SW 1271 (cell line): ENCODE data around the gene FAM117A.
"Not testable (repeated sequence)": the region's sequence is repeated elsewhere in the genome, so short reads cannot be mapped to it uniquely, and the experiment has no call there.

Experiments used
- DNase-seq, 2 experiments: peaks; one replicate each; lab custom pipeline; 2025; lab: John Stamatoyannopoulos, UW

The FAM117A gene

DNA sequence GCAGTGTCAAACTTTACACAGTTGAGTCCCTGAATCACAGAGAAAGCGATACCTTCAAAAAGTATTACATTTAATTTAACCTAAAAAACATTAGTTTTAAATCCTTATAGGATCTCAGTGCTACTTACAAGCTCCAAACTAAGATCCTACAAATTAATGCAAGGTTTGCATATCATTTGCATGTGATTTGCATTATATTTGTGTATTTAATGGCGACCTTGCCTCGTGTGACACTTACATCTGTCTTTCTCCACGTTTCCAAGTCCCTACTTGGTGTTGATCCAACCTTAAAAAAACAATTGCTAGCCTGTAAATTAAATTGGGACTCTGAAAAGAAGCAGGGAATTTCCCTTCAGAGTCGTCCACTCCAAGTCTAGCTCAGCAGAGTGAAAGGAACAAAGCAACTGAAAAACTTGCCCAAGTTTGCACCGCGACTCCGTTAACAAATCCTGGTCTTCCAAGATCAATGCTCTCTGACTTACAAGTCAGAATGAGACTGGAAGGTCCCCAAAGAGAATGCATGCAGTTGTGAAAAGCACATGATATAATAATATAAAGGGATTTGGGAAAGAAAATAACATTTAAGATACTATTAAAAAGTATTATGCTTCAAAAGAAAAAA lies 739 bp upstream of the FAM117A start:
- no peak for DNase-seq

DNA sequence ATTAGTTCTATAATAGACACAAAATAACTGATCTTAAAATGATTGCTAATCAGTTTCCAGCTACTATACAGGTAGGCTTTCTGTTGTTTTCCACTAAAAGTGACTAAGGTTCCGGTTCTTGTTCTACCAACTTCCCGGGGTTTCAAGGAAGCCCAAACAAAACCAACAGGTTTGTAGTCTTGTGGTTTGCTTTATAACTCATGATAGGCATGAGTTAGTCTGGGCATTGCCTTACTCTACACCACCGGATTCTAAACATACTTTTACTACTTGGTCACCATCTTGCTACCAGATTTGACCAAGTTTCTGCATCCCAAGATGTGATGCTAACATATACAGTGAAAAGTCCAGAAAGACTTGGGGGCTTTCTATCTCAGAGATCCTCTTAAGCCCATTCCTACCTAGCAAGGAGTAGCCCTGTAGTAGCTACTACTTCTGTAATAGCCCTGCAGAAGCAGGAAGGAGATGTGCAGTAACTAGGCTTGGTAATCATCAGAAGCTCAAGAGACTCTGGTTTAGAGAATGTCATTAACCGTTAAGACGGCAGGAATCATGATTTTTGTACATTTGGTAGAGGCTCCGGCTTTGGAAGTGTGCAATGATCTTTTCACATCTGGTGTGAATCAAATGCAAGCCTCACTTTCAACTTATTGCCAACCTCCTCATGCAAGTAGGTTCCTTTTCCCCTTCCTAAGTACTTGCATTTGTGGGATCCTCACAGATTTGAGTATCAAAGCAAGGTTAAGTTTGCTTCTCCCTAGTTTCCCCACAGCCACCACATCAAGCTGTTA lies 1.6 kb downstream of the FAM117A start:
- DNase-seq: no peak

DNA sequence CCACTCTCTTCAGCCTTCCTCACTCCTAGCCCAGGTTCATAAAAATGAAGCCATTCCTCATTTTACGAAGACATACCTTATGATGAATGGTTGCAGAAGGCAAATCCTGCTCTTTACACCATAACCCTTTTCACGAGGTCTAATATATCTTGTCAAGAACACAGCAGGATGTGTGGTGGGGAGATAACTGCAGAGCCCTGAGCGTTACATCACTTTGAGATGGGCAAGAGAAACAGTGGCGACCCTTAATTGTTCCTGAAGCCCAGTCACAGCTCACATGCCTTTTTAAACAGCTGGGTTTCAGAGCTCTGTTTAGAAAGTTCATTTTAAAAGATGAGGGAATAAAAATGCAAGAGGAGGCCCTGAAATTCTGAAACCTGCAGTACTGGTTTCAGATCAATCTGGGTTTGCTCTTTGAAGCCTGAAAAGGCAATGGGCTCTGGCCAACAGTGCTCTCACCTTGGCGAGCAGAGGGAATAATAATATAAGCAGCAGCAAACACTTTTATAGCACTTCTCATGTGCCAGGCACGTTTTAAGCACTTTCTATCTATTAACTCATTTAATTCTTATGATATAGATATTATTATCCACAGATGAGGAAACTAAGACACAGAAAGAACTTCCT lies 2.9 kb downstream of the FAM117A start:
- no peak for DNase-seq

DNA sequence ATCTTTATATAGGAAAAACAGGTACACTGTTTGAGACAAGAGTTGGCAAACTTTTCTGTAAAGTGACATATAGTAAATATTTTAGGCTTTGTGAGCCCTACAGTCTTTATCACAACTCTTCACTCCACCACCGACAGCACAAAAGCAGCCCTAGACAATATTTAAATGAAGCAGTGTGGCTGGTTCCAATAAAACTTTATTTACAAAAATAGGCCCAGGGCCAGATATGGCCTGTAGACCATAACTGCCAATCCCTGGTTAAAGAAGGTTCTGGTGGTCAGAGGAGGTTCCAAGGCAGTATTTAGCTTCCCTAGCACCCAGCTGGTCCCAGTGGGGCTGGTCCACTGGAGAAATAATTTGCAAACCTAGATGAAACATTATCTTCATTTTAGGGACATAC lies 3.6 kb downstream of the FAM117A start:
- DNase-seq: no peak

DNA sequence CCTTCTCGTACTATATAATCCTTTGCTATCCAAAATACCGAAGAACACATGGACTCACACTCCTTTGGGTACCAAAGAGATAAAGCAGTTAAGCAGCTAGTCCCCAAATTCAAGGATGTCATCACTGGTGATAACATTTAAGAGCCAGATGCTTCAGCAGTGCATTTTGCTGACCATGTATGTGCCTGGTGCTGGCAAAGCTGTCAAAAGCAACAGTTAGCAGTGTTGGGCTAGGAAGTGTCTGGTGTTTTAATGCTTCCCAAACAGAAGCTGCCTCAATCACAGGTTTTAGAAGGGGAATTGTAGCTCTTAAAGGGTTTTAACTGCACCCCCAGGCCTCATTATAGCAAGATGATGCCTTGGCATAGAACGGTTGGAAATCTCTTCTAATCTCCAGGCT lies 4.7 kb downstream of the FAM117A start:
- DNase-seq: no peak

DNA sequence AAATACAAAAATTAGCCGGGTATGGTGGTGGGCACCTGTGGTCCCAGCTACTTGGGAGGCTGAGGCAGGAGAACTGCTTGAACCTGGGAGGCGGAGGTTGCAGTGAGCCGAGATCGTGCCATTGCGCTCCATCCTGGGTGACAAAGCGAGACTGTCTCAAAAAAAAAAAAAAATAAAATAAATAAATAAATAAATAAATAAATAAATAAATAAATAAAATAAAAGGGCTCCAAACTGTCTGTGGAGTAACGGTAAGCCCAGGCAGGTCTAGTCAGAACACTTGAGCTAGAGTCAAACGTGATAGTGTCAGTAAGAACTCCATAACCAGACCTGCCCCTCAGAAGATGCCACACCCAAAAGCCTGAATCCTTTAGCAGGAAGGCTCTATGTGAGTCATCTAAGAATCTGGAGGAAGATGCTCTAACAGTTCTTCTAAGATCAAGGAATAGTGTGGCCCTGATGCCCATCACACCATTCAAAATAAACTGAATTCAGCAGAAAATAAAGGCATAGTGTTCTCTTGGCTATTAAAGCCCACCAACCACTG lies 5.4 kb downstream of the FAM117A start:
- not testable (repeated sequence) for DNase-seq

DNA sequence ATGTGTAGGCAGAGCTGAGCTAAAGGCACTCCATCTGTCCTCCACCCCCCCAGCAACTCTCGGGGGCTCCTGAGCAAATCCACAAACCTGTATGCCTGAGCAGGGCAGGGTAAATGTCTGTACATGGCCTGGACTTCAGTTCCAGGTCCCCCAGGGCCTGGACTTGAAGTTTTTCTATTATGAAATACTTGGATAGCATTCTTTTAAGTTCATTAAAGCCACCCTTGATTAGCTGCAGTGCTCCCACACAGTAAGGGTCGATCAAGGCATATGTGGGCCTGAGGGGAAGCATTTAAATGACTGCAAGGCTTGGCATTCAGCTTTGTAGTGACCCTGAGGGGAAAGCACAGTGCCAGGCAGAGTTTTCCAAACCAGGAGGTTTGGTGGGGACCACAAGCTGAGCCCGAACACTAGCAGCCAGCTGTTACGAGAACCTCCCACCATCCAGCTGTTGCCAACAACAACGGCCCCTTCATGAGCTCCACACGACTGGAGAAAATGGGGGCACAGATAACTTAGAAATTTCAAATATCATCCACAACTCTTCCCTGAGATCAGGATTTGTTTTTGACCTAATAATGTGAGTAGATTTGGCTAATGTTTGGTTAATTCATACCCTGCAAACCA lies 6.7 kb downstream of the FAM117A start:
- DNase-seq: no peak

DNA sequence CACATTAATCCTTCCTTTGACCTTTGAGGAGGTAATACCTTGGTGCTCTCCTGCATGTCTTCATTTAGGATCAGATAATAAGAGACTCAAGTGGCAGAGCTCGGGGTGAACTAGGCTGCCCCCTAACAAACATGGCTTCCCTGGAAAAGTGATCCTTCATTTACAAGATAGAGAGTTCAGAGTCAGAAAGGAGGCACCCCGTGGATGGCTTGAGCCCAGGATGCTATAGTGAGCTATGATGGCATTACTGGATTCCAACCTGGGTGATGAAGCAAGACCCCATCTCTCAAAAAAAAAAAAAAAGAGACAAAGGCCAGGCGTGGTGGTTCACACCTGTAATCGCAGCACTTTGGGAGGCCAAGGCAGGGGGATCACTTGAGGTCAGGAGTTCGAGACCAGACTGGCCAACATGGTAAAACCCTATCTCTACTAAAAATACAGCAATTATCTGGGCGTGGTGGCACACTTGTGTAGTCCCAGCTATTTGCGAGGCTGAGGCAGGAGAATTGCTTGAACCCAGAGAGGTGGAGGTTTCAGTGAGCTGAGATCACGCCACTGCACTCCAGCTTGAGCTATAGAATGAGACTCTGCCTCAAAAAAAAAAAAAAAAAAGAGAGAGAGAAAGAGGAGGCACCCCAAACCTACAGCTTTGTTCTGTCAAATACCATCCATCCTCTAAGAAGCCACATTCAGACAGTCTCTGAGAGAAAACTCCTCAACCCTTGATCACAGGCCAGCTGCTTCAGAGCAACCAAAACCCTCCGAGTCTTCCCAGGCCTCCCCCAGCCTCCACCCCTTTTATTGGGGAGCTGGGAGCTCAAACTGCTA lies 7.4 kb downstream of the FAM117A start:
- DNase-seq: no peak

DNA sequence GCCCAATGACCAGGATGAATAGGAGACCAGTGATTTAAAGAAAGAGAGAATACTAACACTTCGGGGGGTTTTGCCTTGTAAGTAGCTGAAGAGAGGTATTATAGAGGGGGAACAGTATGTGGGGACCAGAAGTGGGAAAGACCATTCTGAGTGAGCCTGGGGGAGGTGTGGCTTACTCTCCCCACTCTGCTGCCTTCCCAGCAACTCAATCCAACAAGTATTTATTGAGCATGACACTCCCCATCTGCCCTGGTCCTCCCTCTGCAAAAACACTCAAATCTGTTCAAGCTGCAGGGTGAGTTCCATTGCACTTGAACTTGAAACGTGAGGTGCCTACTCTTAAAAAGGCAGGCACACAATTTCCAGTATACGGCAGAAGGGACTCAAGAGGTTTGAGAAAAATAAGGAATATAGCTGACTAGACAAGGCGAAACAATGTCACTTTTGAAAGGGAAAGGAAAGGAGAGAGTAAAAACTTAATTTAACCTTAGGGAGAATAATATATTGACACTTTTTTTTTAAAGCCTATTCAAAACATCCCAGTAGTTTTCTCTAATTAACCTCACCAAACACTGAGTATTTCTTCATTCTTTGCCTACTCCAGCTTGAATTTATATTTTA lies 8.2 kb downstream of the FAM117A start:
- DNase-seq: no peak

DNA sequence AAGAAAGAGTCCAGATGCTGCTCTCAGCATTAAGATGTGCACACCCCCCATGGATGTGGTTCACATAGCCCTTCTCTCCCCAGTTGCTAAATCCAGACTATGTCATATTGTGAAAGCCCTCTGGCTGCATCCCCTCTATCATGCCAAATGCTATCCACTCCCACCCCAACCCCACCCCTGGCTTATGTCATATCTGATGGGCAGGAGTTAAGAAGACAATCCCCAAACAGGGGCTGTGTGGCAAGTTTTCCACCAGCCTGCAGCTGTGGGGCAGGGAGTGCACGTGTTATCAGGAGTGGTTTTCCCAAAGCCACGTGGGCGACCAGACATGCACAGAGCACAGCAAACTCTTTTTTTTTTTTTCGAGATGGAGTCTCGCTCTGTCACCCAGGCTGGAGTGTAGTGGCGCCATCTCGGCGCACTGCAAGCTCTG lies 10.0 kb downstream of the FAM117A start:
- no peak for DNase-seq

DNA sequence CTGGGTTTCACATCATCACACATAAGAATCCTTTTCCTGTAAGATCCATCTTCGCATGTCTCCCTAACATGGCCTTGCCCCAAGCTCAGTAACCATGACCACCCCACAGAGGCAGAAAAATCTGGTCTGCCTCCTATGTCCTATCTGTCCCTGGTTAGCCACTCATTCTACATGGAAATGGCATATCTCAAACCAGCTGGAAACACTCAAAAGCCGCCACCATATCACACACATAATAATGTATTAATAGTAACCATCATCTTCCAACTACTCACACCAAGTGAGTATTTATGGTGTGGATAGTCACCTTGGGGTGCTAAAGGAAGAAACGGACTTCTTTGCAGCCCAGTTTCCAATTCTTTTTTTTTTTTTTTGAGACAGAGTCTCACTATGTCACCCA lies 11.4 kb downstream of the FAM117A start:
- no peak for DNase-seq

DNA sequence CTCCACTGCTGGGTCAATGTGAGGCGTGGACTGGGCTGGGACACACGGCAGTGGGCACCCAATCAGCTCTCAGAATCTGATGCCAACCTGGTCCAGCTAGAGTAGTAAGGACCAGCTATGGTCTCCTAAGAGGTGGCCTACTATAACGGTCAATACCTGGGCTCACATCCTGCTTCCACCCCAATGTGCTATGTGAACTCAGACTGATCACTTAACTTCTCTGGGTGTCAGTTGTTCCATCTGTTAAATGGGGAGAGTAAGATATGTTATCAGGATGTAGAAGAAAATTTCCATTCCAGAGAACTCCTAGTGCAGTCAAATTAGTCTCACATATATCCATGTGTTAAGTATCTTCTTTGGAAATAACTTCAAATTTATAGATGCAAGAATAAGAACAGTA lies 14.2 kb downstream of the FAM117A start:
- DNase-seq: no peak

DNA sequence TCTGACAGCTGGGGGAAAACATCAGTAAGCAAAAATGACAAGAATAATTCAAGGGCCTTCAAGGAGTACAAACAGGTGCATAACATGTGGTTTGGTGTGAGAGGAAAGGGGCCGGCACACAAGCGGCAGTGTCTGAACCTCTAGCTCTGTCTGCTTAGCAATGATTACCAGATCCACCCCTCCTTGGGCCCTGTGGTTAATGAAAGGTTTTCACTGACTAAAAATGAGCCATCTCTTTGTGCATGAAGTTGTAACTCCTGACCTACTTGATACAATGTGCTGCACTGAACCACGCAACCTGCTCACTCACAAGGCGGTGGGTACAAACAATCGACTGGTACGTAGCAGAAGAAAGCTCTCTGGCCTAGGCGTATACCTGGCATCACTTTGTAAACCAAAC lies 15.1 kb downstream of the FAM117A start:
- DNase-seq: no peak

DNA sequence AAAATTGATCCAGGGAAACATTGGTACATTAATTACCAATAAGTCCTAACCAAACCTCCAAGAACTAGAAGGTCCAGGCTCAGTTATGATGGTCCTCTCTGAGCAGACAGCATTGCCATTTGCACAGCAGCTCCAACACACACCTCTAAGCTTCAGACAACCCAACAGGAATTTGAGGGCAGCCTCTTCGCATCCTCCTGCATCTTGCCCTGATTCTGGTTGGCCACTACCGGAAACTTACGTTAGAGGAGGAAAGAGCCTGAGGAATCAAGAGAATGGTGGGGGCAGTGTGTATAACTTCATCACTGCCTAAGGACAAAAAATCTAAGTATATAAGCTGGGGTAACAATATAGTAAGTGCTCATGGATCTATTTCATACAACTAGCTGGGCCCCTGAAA lies 15.7 kb downstream of the FAM117A start:
- DNase-seq: no peak

DNA sequence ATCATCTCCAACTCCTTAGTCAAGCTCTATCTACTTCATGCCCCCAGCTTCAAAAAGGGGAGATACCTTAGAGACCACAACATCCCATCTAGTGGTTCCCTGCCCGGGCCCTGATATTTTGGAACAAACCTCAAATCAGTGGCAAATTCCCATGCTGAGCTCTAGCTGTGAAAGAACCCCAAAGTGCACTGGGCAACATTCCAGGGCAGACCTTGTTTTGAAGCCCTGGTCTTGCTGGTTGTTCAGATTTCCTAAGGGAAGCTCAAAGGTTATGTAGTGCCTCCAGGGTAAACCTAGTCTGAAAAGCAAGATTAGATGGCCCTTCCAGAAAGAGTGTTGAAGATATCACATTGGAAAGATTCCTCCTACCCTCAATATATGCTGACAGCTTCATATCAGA lies 16.3 kb downstream of the FAM117A start:
- DNase-seq: no peak

DNA sequence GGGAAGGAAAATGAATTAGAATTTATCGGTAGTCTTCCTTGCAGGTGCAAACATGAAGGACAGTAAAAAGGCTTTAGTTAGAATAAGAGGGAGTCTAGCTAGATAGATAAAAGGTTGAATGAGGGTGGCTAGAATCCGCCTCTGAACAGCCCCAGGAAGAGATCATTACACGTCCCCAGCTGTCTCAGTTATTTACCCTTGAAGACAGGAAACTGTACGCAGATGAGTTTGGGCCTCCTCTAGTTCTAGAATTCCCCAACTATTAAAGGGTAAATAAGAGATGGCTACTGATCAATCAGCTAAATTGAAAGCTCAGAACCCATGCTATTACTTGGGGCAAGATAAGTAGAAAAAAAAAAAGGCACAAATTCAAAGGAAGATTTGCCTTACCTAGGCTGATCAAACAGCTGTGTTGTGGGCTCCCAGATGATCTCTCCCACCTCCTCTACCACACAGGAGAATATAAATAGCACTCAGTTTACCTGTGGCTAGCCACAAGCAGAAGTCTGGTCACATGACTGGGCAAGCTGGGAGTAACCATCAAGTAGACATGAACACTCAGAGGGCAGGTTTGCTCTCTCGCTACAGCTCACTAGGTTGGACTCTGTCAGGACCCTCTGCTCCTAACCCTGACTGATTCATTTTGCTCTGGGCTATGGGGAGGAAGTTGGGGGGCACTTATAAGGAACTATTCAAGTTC lies 17.0 kb downstream of the FAM117A start:
- no peak for DNase-seq

DNA sequence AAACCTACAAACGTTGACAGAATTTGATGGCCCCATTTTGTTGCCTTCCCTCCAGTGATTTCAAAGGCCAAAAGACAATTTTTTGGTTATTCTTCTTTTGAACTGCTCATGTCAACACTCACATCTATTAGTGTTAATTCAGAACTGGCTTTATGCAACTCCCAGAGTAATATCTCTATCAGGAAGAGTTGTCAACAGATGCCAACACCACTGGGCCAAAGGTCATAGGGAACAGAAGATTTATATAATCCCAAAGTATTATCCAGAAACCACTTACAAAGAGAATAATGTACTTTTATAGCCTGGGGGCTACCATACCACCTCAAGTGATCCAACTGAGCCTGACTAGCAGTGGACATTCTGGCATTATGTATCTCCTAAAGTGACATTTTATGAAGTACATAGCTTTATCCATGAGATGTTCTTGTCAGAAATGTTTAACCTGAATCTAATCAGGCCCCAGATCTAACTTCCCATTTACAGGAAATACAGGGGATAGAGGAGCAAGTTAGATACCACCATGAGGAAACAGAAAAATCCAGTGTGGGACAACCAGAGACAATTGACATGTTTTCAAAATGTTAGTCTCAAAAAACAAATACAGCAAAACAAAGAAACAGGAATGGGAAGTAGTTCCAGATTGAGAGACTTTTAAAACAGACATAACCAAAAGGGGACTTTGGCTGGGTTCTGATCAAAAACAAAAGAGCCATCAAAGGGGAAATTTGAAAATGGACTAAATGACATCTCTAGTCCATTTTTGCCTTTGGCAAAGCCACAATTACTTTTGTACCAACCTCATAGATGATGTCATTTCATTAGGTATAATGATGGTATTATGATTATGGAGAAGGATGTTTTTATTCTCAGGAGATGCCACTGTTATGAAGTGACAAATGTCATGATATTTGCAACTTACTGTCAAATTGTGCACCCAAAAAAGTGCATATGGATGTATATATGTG lies 18.5 kb downstream of the FAM117A start:
- DNase-seq: no peak

DNA sequence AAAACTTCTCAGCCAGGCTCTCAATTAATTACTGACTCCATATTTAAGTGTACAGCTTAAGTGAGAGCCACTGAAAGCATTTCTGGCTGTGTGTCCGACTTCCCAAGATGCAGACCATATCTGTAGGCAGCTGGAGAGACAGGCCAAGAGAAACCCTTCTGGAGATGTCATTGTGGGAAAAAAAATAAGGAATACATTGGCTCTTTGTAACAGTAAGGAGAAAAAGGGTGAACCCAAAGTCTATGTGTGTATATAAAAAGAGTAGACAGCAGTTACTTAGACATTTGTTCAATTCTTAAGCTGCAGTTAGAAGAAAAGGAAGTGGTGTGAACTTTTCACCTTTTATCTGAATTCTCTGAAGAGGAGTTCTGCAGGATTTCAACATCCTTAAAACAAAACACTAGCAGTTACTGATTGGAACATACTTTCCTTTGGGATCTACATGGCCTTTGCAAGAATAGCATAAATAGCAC lies 21.7 kb downstream of the FAM117A start:
- DNase-seq: no peak

DNA sequence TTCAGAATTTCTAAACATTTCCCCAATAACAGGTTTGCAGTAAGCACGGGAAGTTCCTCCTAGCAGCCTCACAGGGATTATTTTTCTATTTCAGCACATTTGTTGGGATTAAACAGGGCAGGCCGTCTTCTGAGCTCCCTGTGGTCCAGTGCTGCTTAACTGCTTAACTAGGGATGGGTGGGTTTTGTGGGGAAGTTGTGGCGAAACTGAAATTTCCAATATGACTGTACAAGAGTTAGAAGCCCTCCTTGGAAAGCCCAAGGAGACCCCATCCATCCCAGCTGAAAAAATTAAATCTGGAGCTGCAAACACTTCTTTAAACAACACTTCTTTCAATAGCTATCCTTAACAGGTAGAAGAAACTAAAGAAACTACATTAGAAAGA lies 22.2 kb downstream of the FAM117A start:
- no peak for DNase-seq
